Measurements from ENCODE around the gene HAAO.

The HAAO gene

GRCh38 chr2:42812899-42813479, 20.6 kb upstream of the HAAO start:
- no peak for DNase-seq

DNA sequence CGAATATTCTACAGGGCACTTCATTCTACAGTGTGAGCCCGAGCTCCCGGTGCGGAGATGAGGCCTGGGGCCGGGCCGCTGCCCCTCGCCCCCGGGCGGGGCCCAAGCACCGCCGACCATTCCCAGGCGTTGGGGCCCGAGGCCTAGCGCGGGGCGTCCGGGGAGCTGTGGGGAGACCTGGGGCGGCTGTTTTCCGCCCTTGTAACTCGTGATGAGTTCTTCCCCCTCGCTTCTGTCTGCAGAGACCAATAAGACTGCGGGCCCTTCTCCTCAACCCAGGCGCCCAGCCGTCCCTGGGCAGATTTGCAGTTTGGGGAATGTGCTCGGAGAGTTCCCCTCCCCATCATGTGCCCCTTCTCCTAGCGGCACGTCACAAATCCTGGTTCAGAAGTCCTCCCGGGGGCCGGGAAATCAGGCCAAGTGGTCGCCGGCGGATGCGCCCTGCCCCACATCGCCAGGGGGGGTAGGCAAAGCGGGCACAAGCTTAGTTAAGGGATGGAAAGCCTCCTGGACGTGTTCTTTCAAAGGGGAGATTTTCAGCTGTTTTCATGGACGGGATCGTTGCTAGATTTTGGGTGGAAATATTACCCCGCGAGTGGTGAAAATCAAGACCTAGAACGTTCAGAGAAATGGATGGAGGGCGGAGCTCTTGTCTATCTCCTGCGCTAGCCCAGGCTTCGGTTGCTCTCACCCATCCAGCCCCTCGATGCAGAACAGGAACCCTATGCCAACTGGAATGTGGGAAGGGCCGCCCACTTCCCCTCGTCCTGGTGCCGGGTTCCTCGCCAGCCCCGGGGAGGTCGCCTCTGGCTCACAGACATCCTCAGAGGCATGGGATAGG, 18.8 kb upstream of the HAAO start:
- DNase-seq, result peak; percentile 87

DNA sequence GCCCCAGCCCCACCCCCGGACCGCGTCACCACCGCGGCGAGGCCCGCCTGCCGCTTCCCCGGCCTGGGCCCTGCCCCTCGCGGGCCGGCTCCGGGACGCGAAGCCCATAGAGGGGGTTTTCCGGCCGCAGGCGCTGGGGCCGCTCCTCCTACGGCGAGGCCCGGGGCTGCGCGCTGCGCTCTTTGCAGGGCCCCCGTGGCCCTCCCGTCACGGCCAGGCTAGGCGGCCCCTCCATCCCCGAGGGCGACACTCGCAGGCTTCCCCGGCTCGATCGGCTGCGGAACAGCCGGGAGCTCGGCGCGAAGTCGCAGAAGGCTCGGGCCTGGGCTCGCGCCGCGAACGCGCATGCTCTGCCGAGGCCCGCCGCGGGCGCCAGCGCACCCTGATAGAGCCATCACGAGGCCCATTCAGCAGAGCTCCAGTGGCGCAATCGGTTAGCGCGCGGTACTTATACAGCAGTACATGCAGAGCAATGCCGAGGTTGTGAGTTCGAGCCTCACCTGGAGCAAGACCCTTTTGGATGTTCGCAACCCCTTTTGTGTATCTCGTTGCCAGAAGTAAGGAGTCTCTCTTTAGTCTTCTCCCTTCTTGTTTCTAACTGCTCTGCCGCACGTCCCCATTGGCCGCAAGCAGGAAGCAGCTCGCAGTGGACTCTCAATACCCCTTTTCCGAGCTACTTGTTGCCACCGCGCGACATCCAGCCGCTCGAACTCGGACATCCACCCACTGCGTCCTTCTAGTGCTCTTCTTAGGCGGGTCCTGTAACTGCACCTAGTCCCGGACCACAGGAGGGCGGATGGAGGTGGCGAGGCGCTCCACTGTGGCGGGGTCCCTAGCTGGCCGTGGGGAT, 18.0 kb upstream of the HAAO start:
- DNase-seq, result peak; percentile 97

- no peak for DNase-seq
These were observed 17.4 kb upstream of the HAAO start for GRCh38 chr2:42809819-42810120.

- no peak for DNase-seq
These were observed 16.9 kb upstream of the HAAO start for GRCh38 chr2:42809131-42809818.

DNA sequence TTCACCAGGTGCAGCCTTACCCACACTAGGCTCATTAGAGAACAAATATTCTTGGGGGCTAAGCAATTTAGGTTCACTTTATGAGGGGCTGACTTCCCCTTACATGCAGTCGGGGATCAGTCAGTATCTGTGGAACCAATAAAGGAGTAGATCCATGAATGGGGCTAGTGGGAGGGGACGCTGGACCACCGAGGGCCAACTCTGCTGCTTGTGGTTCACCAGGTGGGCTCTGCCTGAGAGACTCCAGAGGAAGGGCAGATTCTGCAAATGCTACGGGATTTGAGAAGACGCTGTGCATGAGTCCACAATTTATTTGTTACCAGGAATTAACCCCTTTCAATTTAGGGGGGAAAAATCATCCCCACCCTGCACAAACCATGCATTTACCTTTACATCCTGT, 15.9 kb upstream of the HAAO start:
- DNase-seq, result no peak

DNA sequence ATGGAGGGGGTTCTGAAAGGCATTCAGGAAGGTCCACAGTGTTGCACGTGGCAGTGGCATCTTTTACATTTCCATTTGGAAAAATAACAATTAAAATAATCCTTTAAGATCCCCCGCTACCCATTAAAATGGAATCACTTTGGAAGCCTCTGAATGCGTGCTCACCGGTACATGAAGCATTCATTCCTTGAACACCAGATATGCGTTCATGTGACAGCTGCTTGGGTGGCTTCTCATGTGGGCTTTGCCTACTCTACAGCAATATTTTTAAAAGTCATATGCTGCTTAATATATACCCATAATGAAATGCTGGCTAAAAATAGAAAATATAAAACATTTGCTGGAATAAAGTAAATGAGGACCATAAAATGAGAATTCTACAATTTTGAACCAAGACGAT, 14.4 kb upstream of the HAAO start:
- DNase-seq, result no peak

- DNase-seq, result no peak
These were observed 12.5 kb upstream of the HAAO start for GRCh38 chr2:42804891-42805290.

GRCh38 chr2:42804338-42804737, 12.0 kb upstream of the HAAO start:
- no peak for DNase-seq

DNA sequence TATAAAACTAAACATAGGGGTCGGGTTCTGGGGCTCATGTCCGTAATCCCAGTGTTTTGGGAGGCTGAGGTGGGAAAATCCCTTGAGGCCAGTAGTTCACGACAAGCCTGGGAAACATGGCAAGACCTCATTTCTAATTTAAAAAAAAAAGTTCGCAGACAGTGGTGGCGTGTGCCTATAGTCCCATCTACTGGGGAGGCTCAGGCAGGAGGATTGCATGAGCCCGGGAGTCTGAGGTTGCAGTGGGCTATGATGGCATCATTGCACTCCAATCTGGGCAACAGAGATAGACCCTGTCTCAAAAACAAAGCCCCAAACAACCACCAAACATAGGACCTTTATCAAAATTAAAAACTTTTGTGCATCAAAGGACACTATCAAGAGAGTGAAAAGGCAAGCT, 9.8 kb upstream of the HAAO start:
- DNase-seq, result no peak

- DNase-seq, result no peak
These were observed 9.0 kb upstream of the HAAO start for GRCh38 chr2:42801381-42801780.

- DNase-seq, result no peak
These were observed 8.6 kb upstream of the HAAO start for GRCh38 chr2:42800981-42801380.

DNA sequence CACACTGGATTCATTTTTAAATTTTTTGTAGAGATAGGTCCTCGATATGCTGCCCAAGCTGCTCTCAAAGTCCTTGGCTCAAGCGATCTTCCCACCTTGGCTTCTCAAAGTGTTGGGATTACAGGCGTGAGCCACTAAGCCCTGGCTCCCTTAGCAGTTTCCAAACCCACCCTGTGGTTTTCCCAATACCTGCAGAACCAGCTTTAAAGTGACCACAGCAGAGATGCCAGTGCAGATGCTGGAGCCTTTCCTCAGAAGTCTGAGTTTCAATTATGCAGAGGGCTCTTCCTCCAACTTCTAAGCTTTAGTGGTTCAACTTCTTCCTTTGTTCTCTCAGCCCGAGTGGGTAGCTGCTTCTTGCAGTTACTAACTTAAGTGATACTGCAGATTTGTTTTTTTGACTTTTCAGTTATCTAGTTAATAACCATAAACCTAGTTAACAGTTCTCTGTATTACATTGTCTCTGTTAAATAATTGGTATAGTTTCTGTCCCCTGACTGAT, 8.1 kb upstream of the HAAO start:
- peak; percentile 70 for DNase-seq

GRCh38 chr2:42799881-42800280, 7.5 kb upstream of the HAAO start:
- DNase-seq, result no peak

GRCh38 chr2:42797281-42797680, 4.9 kb upstream of the HAAO start:
- DNase-seq, result no peak

GRCh38 chr2:42796427-42797248, 4.3 kb upstream of the HAAO start:
- DNase-seq, result no peak

DNA sequence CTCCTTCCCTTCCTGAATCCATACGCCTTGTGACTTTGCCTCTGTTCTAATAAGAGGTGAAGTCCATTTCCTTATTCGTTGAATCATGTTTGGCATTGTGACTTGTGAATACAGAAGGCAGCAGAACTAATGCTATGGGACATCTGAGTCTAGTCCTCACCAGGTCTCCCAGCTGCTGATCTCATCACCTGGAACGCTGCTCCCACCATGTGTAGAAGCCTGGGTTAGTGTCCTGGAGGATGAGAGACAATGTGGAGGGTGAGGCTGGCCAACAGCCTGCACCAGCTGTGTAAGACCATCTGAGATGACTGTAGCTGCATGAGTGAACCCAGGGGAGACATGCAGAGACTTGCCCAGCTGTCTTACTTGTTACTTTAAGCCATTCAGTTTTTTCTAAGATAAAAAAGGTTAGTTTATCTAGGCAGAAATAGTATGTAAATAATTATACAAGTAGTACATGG, 3.5 kb upstream of the HAAO start:
- no peak for DNase-seq

DNA sequence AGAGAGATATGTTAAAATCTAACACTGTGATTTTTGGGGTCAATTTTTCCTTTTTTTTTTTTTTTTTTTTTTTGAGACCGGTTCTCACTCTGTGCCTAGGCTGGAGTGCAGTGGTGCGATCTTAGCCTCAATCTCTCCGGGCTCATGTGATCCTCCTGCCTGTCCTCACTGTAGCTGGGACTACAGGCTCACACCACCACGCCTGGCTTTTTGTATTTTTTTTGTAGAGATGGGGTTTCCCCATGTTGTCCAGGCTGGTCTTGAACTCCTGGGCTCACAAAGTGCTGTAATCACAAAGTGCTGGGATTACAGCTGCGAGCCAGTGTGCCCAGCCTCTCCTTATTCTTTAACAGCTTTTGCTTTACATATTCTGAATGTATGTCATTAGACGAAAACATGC, 2.9 kb upstream of the HAAO start:
- no peak for DNase-seq

GRCh38 chr2:42794271-42795046, 2.1 kb upstream of the HAAO start:
- DNase-seq, result peak; percentile 87

DNA sequence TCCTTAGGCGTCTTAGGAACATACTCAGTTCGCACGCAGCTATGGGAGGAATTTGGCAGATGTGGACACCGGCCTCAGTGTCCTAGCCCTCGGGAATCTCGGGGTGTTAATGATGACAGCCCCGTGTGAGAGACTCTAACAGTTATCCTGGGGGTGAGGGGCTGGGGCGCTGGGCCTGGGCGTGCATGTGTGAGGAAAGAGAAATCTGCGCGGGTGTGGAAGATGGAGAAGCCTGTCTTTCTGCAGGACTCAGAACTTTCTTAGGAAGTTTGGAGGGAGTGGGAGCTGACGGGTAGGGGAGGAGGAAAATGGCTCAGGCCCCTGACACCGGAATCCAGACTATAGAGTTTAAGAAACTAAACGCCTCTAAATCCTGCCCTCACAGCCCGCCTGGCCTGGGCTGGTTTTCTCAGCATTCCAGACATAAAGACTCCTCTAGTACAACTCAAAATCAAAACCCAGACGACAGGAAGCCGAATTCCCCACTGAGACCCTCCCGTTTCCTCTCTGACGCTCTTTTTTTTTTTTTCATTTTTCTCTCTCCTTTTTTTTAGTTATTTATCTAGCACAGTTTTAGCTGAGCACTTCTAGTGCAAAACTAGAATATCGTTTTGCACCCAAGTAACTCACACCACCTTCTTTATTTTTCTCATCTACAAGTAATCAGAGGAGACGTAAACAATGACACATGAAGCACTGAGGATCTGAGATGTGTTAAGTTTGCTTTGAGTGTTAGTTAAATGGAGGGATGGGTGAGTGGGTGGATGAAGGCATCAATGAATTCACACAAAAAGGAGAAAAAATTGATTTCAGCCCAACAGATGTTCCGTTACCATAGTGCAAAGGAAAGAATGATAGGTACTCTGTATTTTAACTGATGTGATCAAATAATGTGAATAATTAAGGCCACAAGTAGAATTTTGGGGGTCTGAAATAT, 1.2 kb upstream of the HAAO start:
- peak; percentile 79 for DNase-seq
